HFFc6 (cell line): ENCODE results near the gene CD52. TPM values are rescaled to one million over a fixed set of nuclear protein-coding genes. Genes with fewer than 3 reads are reported as not detected.
"Not testable (repeated sequence)": the region's sequence is repeated elsewhere in the genome, so short reads cannot be mapped to it uniquely, and the experiment has no call there.

ENCODE experiments used
- DNase-seq: peaks from one replicate; pipeline ENCODE4 v3.0.0-alpha.2; 2018
- H3K27ac Mint-ChIP-seq: 2 replicates; pipeline ENCODE4 v1.8.0; 2020; ENCODE audit warnings: mild to moderate bottlenecking, mixed read lengths
- H3K27me3 Mint-ChIP-seq: 2 replicates; pipeline ENCODE4 v1.8.0; 2021; ENCODE audit warnings: mild to moderate bottlenecking, moderate library complexity, mixed read lengths; ENCODE audit not compliant: insufficient read depth
- H3K36me3 Mint-ChIP-seq: 2 replicates; pipeline ENCODE4 v1.8.0; 2021; ENCODE audit warnings: low read depth, mixed read lengths
- H3K4me1 Mint-ChIP-seq: 2 replicates; pipeline ENCODE4 v1.8.0; 2020; ENCODE audit warnings: low read depth, mixed read lengths
- H3K4me3 Mint-ChIP-seq: 2 replicates; pipeline ENCODE4 v1.8.0; 2020; ENCODE audit warnings: mild to moderate bottlenecking, moderate library complexity, mixed read lengths
- H3K9me3 Mint-ChIP-seq: 2 replicates; pipeline ENCODE4 v1.8.0; 2020; ENCODE audit warnings: mild to moderate bottlenecking, mixed read lengths
- total RNA-seq, 6 experiments: library from RNA; stranded (reverse); fragmentation: NEBNext Ultra II Directional; extraction: Animal tissue kit (Norgen Biotek cat#: 25700); gene quantifications; 2 replicates in 1 of 6; 3 replicates in 5 of 6; pipeline ENCODE4 v1.2.3, GENCODE V29; 2021
- TF ChIP-seq, protein P1 (sequence below): fragments of 200-600 bp; sonication (generic); IDR thresholded peaks from 2 replicates; pipeline ENCODE4 v1.5.0; 2021; ENCODE audit warnings: antibody characterized with exemption, mild to moderate bottlenecking

CD52 gene
- total RNA-seq, 6 experiments from 2014 or later: not detected

GRCh38 chr1:26330276-26330675 lies 12.5 kb downstream of the CD52 start:
- TF ChIP-seq, protein P1, sequence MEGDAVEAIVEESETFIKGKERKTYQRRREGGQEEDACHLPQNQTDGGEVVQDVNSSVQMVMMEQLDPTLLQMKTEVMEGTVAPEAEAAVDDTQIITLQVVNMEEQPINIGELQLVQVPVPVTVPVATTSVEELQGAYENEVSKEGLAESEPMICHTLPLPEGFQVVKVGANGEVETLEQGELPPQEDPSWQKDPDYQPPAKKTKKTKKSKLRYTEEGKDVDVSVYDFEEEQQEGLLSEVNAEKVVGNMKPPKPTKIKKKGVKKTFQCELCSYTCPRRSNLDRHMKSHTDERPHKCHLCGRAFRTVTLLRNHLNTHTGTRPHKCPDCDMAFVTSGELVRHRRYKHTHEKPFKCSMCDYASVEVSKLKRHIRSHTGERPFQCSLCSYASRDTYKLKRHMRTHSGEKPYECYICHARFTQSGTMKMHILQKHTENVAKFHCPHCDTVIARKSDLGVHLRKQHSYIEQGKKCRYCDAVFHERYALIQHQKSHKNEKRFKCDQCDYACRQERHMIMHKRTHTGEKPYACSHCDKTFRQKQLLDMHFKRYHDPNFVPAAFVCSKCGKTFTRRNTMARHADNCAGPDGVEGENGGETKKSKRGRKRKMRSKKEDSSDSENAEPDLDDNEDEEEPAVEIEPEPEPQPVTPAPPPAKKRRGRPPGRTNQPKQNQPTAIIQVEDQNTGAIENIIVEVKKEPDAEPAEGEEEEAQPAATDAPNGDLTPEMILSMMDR: no peak
- H3K9me3 Mint-ChIP-seq: no peaks in the 10 kb centered on the region
- H3K36me3 Mint-ChIP-seq: no peaks in the 10 kb centered on the region
- H3K27me3 Mint-ChIP-seq: peaks cover under 1% of the 10 kb centered on the region
- DNase-seq: no peak
- no peak overlapping the region for H3K4me3 Mint-ChIP-seq
- H3K4me1 Mint-ChIP-seq: peaks cover 9% of the 10 kb centered on the region
- H3K27ac Mint-ChIP-seq: no peak overlapping the region

DNA sequence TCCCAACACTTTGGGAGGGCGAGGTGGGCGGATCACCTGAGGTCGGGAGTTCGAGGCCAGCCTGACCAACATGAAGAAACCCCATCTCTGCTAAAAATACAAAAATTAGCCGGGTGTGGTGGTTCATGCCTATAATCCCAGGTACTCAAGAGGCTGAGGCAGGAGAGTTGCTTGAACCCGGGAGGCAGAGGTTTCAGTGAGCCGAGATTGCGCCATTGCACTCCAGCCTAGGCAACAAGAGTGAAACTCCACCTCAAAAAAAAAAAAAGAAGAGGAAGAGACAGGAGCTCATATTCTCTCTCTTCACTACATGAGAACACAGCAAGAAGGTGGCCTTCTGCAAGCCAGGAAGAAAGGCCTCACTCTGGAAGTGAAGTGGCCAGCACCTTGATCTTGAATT lies 15.6 kb downstream of the CD52 start:
- not testable (repeated sequence) for H3K9me3 Mint-ChIP-seq, H3K27ac Mint-ChIP-seq, H3K4me3 Mint-ChIP-seq, H3K36me3 Mint-ChIP-seq, DNase-seq, H3K27me3 Mint-ChIP-seq
- H3K4me1 Mint-ChIP-seq: peaks cover 15% of the 10 kb centered on the region

GRCh38 chr1:26335774-26336476 lies 18.2 kb downstream of the CD52 start:
- peak overlapping the region; percentile 88 for H3K4me3 Mint-ChIP-seq
- TF ChIP-seq, protein P1: no peak
- peaks cover 22% of the 10 kb centered on the region for H3K4me1 Mint-ChIP-seq
- no peaks in the 10 kb centered on the region for H3K36me3 Mint-ChIP-seq
- DNase-seq: no peak
- H3K27me3 Mint-ChIP-seq: peaks cover 2% of the 10 kb centered on the region
- H3K27ac Mint-ChIP-seq: no peak overlapping the region
- no peaks in the 10 kb centered on the region for H3K9me3 Mint-ChIP-seq

- no peak overlapping the region for H3K27ac Mint-ChIP-seq
- no peaks in the 10 kb centered on the region for H3K9me3 Mint-ChIP-seq
Observed at GRCh38 chr1:26336477-26337205, 18.9 kb downstream of the CD52 start.

GRCh38 chr1:26337206-26337535 lies 19.4 kb downstream of the CD52 start:
- Mint-ChIP-seq H3K27me3 (peaks cover 2% of the 10 kb centered on the region), H3K4me1 (peaks cover 13% of the 10 kb centered on the region), H3K27ac (no peak overlapping the region), H3K36me3 (no peaks in the 10 kb centered on the region), H3K9me3 (no peaks in the 10 kb centered on the region), H3K4me3 (no peak overlapping the region)
- no peak for DNase-seq
- TF ChIP-seq, protein P1: no peak

More at GRCh38 chr1:26336477-26337205, 18.9 kb downstream of the CD52 start:
- Mint-ChIP-seq H3K4me3 (no peak overlapping the region; the same call in 1 of the 2 replicates), H3K27me3 (peaks cover 2% of the 10 kb centered on the region; the same call in 1 of the 2 replicates), H3K4me1 (peaks cover 16% of the 10 kb centered on the region), H3K36me3 (no peaks in the 10 kb centered on the region)
- DNase-seq: no peak
- TF ChIP-seq, protein P1: no peak

- Mint-ChIP-seq H3K36me3 (no peaks in the 10 kb centered on the region), H3K27ac (no peak overlapping the region), H3K27me3 (peaks cover 2% of the 10 kb centered on the region), H3K9me3 (no peaks in the 10 kb centered on the region), H3K4me3 (no peak overlapping the region), H3K4me1 (peaks cover 13% of the 10 kb centered on the region)
- no peak for DNase-seq
- TF ChIP-seq, protein P1: no peak
Observed at GRCh38 chr1:26337625-26338024, 19.9 kb downstream of the CD52 start.
